ENCODE results near the gene PLAAT5.
A peak's percentile ranks its signal among the peaks of the same experiment; 100 is the strongest.

PLAAT5 gene

DNA sequence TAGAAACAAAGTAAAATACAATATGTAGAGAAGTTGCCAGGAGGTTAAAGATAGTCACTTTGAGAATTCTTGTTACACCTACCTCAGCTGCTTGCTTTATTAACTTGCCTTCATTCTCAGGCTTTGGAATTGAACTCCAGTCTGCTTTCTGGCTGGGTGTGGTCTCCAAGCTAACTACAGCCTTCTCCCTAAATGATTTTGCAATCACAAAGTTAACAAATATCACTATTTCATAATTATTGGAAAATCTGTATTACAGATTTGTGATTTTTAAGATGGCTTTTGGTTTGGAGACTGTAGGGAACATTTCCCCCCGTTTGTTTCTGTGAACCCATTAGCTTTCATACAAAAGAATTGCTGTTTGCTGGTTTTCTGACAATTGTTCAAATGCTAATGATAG lies 2.2 kb downstream of the PLAAT5 start:
- no peak overlapping the region for H3K4me3 ChIP-seq (ENCODE audit: control insufficient read depth, low read depth, low read length)
- DNase-seq (ENCODE audit: low read depth): no peak
- TF ChIP-seq, protein P1, sequence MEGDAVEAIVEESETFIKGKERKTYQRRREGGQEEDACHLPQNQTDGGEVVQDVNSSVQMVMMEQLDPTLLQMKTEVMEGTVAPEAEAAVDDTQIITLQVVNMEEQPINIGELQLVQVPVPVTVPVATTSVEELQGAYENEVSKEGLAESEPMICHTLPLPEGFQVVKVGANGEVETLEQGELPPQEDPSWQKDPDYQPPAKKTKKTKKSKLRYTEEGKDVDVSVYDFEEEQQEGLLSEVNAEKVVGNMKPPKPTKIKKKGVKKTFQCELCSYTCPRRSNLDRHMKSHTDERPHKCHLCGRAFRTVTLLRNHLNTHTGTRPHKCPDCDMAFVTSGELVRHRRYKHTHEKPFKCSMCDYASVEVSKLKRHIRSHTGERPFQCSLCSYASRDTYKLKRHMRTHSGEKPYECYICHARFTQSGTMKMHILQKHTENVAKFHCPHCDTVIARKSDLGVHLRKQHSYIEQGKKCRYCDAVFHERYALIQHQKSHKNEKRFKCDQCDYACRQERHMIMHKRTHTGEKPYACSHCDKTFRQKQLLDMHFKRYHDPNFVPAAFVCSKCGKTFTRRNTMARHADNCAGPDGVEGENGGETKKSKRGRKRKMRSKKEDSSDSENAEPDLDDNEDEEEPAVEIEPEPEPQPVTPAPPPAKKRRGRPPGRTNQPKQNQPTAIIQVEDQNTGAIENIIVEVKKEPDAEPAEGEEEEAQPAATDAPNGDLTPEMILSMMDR (conservative IDR thresholded peaks at IDR 0.05; ENCODE audit: control insufficient read depth, insufficient read depth, low read depth, low read length): no peak

DNA sequence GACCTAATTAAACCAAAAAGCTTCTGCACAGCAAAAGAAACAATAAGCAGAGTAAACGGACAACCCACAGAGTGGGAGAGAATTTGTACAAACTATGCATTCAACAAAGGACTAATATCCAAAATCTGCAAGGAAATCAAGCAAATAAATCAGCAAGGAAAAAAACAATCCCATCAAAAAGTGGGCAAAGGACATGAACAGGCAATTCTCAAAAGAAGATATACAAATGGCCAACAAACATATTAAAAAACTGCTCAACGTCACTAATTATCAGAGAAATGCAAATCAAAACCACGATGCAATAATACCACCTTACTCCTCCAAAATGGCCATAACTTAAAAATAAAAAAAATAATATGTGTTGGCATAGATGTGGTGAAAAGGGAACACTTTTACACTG lies 5.2 kb downstream of the PLAAT5 start:
- no peak for DNase-seq (ENCODE audit: low read depth)
- H3K4me3 ChIP-seq (ENCODE audit: control insufficient read depth, low read depth, low read length): no peak overlapping the region
- TF ChIP-seq, protein P1 (conservative IDR thresholded peaks at IDR 0.05; ENCODE audit: control insufficient read depth, insufficient read depth, low read depth, low read length): no peak

DNA sequence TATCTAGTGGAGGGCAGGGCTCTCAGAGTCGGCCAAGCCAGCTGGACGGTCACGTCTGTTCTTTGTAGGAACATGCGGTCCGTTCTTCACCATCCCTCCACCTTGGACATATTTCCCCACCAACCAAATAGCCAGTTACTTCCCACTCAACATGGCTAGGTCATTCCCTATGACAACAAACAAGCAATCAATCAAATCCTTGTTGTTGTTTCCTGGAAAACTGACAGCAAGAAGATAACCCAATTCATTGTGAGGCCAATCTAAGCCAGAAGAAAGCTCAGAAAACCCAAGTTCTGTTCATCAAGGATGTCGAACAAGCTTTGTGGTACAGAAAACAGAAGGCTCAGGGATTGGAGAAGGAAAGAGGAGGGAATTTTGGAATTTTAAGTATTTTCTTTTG lies 10.9 kb downstream of the PLAAT5 start:
- H3K4me3 ChIP-seq (ENCODE audit: control insufficient read depth, low read depth, low read length): no peak overlapping the region
- TF ChIP-seq, protein P1 (conservative IDR thresholded peaks at IDR 0.05; ENCODE audit: control insufficient read depth, insufficient read depth, low read depth, low read length): no peak
- DNase-seq (ENCODE audit: low read depth): no peak

DNA sequence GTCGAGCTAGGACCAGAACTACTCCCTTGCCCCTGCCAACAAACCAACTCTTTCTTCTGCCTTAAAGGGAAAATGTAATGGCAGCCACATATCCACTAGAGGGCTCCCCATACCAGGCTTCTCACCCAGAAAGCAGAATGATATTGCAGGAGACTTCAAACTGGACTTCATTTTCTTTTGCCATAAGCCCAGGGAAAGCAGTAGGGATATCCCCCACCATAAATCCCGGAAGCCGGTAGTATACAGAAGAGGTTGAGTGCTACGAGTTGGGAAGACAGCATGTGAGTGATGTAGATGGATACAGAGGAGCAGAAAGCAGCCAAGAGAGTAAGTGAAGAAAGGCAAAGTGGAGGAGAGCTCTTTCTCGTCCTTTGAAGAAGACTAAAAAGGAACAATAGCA lies 12.1 kb downstream of the PLAAT5 start:
- TF ChIP-seq, protein P1 (conservative IDR thresholded peaks at IDR 0.05; ENCODE audit: control insufficient read depth, insufficient read depth, low read depth, low read length): peak; percentile 97
- peak; percentile 78 for DNase-seq (ENCODE audit: low read depth)
- no peak overlapping the region for H3K4me3 ChIP-seq (ENCODE audit: control insufficient read depth, low read depth, low read length)

DNA sequence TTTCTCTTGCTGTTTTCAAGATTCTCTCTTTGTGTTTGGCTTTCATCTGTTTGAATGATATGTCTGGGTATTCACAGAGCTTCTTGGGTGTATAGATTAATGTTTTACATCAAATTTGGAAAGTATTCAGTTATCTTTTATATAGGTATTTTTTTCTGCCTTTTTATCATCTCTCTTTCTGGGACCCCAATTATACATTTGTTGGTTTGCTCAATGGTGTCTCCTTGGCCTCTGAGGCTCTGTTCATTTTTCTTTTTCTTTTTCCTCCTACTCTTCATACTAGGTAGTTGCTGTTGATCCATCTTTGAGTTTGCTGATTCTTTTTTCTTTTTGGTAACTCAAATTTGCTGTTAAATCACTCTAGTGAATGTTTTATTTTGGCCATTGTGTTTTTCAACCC lies 14.3 kb downstream of the PLAAT5 start:
- no peak for DNase-seq (ENCODE audit: low read depth)
- no peak overlapping the region for H3K4me3 ChIP-seq (ENCODE audit: control insufficient read depth, low read depth, low read length)
- TF ChIP-seq, protein P1 (conservative IDR thresholded peaks at IDR 0.05; ENCODE audit: control insufficient read depth, insufficient read depth, low read depth, low read length): no peak

DNA sequence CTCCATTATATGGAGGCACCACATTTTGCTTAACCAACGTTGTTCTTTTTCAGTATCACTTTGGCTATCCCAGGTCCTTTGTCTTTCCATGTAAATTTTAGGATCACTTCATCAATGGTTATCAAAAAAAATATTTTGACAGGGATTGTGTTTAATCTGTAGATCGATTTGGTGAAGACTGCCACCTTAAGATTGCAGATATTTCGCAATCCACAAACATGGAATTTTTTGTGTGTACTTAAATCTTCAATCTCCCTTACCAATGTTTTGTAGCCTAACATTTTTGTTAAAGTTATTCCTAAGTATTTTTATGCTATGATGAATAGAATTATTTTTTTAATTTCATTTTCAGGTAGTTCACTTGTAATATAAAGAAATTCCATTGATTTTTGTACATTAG lies 18.6 kb downstream of the PLAAT5 start:
- no peak overlapping the region for H3K4me3 ChIP-seq (ENCODE audit: control insufficient read depth, low read depth, low read length)
- TF ChIP-seq, protein P1 (conservative IDR thresholded peaks at IDR 0.05; ENCODE audit: control insufficient read depth, insufficient read depth, low read depth, low read length): no peak
- no peak for DNase-seq (ENCODE audit: low read depth)

DNA sequence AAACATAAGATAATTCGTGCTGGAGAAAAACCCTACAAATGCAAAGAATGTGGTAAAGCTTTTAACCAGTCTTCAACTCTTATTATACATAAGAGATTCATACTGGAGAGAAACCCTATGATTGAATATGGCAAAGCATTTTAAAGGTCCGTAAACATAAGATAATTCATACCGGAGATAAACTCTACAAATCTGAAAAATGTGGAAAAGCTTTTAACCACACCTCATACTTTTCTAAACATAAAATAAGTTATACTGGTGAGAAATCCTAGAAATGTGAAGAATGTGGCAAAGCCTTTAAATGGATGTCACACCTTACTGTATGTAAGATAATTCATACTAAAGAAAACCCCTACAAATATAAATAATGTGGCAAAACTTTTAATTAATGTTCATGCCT lies 20.7 kb downstream of the PLAAT5 start:
- H3K4me3 ChIP-seq (ENCODE audit: control insufficient read depth, low read depth, low read length): no peak overlapping the region
- no peak for DNase-seq (ENCODE audit: low read depth)
- TF ChIP-seq, protein P1 (conservative IDR thresholded peaks at IDR 0.05; ENCODE audit: control insufficient read depth, insufficient read depth, low read depth, low read length): no peak

All from fibroblast of mammary gland (primary cell).